GM23248 (cell line): ENCODE measurements around the gene UBQLN1. TPM values are rescaled to one million over a fixed set of nuclear protein-coding genes. Genes with fewer than 3 reads are reported as not detected.
A peak's percentile ranks its signal among the peaks of the same experiment; 100 is the strongest.

ENCODE experiments used
- DNase-seq: peaks from one replicate; pipeline ENCODE4 v3.0.0-alpha.2; 2015
- H2AFZ ChIP-seq: fragments of 200-600 bp; sonication (generic); 2 replicates; pipeline ENCODE4 v1.6.1; 2016; ENCODE audit warnings: antibody characterized with exemption
- H3F3A ChIP-seq: fragments of 200-600 bp; sonication (generic); 2 replicates; pipeline ENCODE4 v1.6.1; 2016; ENCODE audit warnings: mild to moderate bottlenecking, antibody characterized with exemption, mixed run types; ENCODE audit not compliant: insufficient read depth
- H3K27ac ChIP-seq: fragments of 200-600 bp; sonication (generic); 2 replicates; pipeline ENCODE4 v1.5.1; 2016; ENCODE audit warnings: mild to moderate bottlenecking
- H3K27me3 ChIP-seq: fragments of 200-600 bp; sonication (generic); replicated peaks from 2 replicates; pipeline ENCODE4 v1.6.1; 2016; ENCODE audit warnings: mild to moderate bottlenecking; ENCODE audit not compliant: insufficient read depth
- H3K36me3 ChIP-seq: fragments of 200-600 bp; sonication (generic); 2 replicates; pipeline ENCODE4 v1.6.1; 2016; ENCODE audit warnings: low read depth, mild to moderate bottlenecking
- H3K4me1 ChIP-seq: fragments of 200-600 bp; sonication (generic); 2 replicates; pipeline ENCODE4 v1.6.1; 2016; ENCODE audit warnings: mild to moderate bottlenecking; ENCODE audit not compliant: insufficient read depth
- H3K4me2 ChIP-seq: fragments of 200-600 bp; sonication (generic); one replicate; pipeline ENCODE4 v1.6.1; 2016; ENCODE audit warnings: mild to moderate bottlenecking; ENCODE audit not compliant: unreplicated experiment
- H3K4me3 ChIP-seq: fragments of 200-600 bp; sonication (generic); 2 replicates; pipeline ENCODE4 v1.5.1; 2016; ENCODE audit warnings: mild to moderate bottlenecking
- H3K79me2 ChIP-seq: fragments of 200-600 bp; sonication (generic); 2 replicates; pipeline ENCODE4 v1.6.1; 2016; ENCODE audit warnings: mild to moderate bottlenecking; ENCODE audit not compliant: insufficient read depth
- H3K9ac ChIP-seq: fragments of 200-600 bp; sonication (generic); 2 replicates; pipeline ENCODE4 v1.6.1; 2016; ENCODE audit warnings: mild to moderate bottlenecking
- H3K9me2 ChIP-seq: fragments of 200-600 bp; sonication (generic); 2 replicates; pipeline ENCODE4 v1.6.1; 2016; ENCODE audit warnings: mixed run types, mild to moderate bottlenecking, moderate library complexity; ENCODE audit not compliant: insufficient read depth
- H3K9me3 ChIP-seq: fragments of 200-600 bp; sonication (generic); one replicate; pipeline ENCODE4 v1.6.1; 2017; ENCODE audit warnings: low read depth
- H4K20me1 ChIP-seq: fragments of 200-600 bp; sonication (generic); 2 replicates; pipeline ENCODE4 v1.6.0; 2016; ENCODE audit not compliant: insufficient read depth
- EZH2 ChIP-seq: fragments of 200-600 bp; sonication (generic); IDR thresholded peaks from 2 replicates; pipeline ENCODE4 v1.6.1; 2018; ENCODE audit warnings: antibody characterized with exemption, mild to moderate bottlenecking; ENCODE audit not compliant: insufficient read depth, poor library complexity, severe bottlenecking
- EZH2phosphoT487 ChIP-seq: fragments of 200-600 bp; sonication (generic); IDR thresholded peaks from 2 replicates; pipeline ENCODE4 v1.6.1; 2018; ENCODE audit warnings: antibody characterized with exemption, moderate library complexity, mild to moderate bottlenecking, low read depth; ENCODE audit not compliant: insufficient read depth
- WGBS, 2 experiments: methylation state at CpG; one replicate each; pipeline ENCODE4 v1.1.6; 2015 to 2017; ENCODE audit warnings: low lambda C conversion rate in 2 of 2, low coverage in 1 of 2; ENCODE audit errors: missing lambda C conversion rate in 2 of 2; 5-methylcytosine and 5-hydroxymethylcytosine counted together
- in situ Hi-C: fragments of 300-500 bp; cut with MboI; formaldehyde crosslinking; loops from 2 replicates; pipeline ENCODE4 v1.15.0; 2020
- polyA plus RNA-seq: library from polyadenylated mRNA; unstranded; fragments of >200 nt; fragmentation: Nextera tagmentation; extraction: Ambion mirVana; gene quantifications from 2 replicates; pipeline ENCODE4 v1.2.1, GENCODE V29; 2016
- total RNA-seq: library from RNA; depleted of rRNA; stranded (reverse); fragments of >200 nt; shearing (Covaris generic); gene quantifications from 2 replicates; pipeline ENCODE4 v1.2.3, GENCODE V29; 2014

The UBQLN1 gene
- total and polyA plus RNA-seq, 2 experiments from 2014 or later: 103 to 107 TPM

DNA sequence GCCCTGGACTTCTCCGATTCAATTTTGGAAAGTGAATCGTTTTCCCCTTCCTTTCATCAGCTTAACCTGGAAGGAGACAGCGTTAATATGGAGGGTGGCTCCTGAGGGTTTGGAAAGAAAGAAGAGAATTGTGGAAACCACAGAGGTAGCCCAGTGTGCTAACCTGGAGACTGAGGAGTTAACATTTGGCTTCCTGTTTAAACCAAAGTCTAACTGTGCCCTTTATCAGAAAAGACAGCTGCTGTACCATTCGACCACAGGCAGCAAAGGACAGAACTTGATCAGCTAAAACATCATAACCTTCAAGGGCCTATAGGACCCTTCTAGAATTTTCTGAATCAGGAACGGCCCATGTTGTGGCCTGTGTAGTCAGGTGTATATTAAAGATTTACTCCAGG, 84.1 kb downstream of the UBQLN1 start:
- Histone ChIP-seq H3K9me3 (no peaks in the 10 kb centered on the region), H3F3A (0 out of 2 replicates have a peak, but pooled peaks cover 4% of the 10 kb centered on the region), H3K4me2 (peak overlapping the region; percentile 88), H3K9ac (peak overlapping the region; percentile 85), H4K20me1 (no peaks in the 10 kb centered on the region), H3K27ac (peak overlapping the region; percentile 40), H3K36me3 (no peaks in the 10 kb centered on the region), H3K9me2 (no peaks in the 10 kb centered on the region), H3K4me1 (0 out of 2 replicates have a peak, but pooled peaks cover 4% of the 10 kb centered on the region), H3K27me3 (no peaks in the 10 kb centered on the region), H3K79me2 (no peaks in the 10 kb centered on the region), H2AFZ (peak overlapping the region; percentile 96), H3K4me3 (peak overlapping the region; percentile 83)
- no peak for DNase-seq
- TF ChIP-seq EZH2 (no peak), EZH2phosphoT487 (no peak)
- in situ Hi-C loops: no loop called here
- WGBS, 2 experiments: 9 to 12% methylated on average over 5 of the region's 5 CpGs

GRCh38 chr9:83622939-83623678, 84.6 kb downstream of the UBQLN1 start, which contains the start of gene IDNK:
Gene IDNK, plus strand, starts transcription at chr9:83623143. Its CDS starts 29 bp downstream, at chr9:83623172.
- no peaks in the 10 kb centered on the region for H3K79me2 ChIP-seq
- H3K27me3 ChIP-seq: no peaks in the 10 kb centered on the region
- no peaks in the 10 kb centered on the region for H3K9me3 ChIP-seq
- peak within 1 kb of the TSS; percentile 96 for H2AFZ ChIP-seq
- peak within 1 kb of the TSS; percentile 88 for H3K4me2 ChIP-seq
- peak; percentile 82 for DNase-seq
- 1 to 2% methylated on average over 33 to 45 of the region's 79 CpGs for WGBS, 2 experiments
- H3K4me1 ChIP-seq: 0 out of 2 replicates have a peak, but pooled peaks cover 4% of the 10 kb centered on the region
- no peaks in the 10 kb centered on the region for H4K20me1 ChIP-seq
- TF ChIP-seq EZH2: no peak
- no peak for TF ChIP-seq EZH2phosphoT487
- H3K27ac ChIP-seq: peak within 1 kb of the TSS; percentile 40
- in situ Hi-C loops: no loop called here
- 0 out of 2 replicates have a peak, but pooled peaks cover 4% of the 10 kb centered on the region for H3F3A ChIP-seq
- peak within 1 kb of the TSS; percentile 83 for H3K4me3 ChIP-seq
- H3K36me3 ChIP-seq: no peaks in the 10 kb centered on the region
- H3K9ac ChIP-seq: peak within 1 kb of the TSS; percentile 85
- no peaks in the 10 kb centered on the region for H3K9me2 ChIP-seq

- Histone ChIP-seq H3K4me3 (peak overlapping the region; percentile 83), H3K4me2 (peak overlapping the region; percentile 88), H3F3A (0 out of 2 replicates have a peak, but pooled peaks cover 4% of the 10 kb centered on the region), H3K9me2 (no peaks in the 10 kb centered on the region), H3K9ac (peak overlapping the region; percentile 85), H3K9me3 (no peaks in the 10 kb centered on the region), H3K27me3 (no peaks in the 10 kb centered on the region), H4K20me1 (no peaks in the 10 kb centered on the region), H3K79me2 (no peaks in the 10 kb centered on the region), H2AFZ (peak overlapping the region; percentile 96), H3K27ac (peak overlapping the region; percentile 40), H3K4me1 (0 out of 2 replicates have a peak, but pooled peaks cover 4% of the 10 kb centered on the region), H3K36me3 (no peaks in the 10 kb centered on the region)
- in situ Hi-C loops: no loop called here
- TF ChIP-seq EZH2: no peak
- peak; percentile 24 for DNase-seq
- WGBS, 2 experiments: 1 to 3% methylated on average over 19 to 21 of the region's 21 CpGs
These were observed 85.3 kb downstream of the UBQLN1 start for GRCh38 chr9:83622433-83622938.

DNA sequence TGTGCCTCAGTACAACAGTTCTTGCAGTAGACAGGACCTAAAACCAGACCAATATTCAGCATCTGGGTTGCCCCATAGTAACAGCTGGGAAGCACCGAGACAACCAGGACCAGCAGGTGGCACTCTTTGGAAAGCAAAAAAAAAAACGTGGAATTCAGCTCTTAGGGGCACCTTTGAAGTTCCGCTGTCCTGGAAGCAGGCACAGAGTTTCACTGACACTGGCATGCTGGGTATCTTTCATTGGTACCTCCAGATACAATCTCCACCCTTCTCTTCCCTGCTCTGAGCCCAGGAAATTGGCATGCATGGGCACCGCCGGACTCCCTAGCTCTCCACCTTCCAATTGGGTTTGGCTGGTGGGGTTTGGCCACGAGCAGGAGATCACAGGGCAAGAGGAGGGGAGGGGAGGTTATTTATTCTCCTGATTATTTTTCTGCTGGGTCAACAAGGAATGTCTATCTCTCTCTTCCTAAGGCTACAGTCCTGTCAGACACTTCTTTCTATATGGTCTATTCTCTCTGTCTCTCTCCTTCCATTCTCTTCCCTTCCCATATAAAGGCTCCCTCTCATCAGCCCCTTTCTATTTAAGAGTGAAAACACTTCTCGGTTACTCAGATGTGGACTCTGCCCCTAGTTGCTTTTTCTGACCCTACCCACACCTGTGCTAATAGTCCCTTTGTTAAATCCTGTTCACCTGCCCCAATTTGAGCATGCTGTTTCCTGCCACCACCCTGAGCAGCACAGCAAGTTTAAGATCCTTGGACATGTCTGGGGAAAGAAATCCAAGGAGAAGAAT, 86.7 kb downstream of the UBQLN1 start:
- Histone ChIP-seq H3K4me2 (no peak overlapping the region), H2AFZ (0 out of 2 replicates have a peak overlapping the region, but pooled peaks have one; percentile 22), H3K27me3 (no peaks in the 10 kb centered on the region), H3K79me2 (no peaks in the 10 kb centered on the region), H4K20me1 (no peaks in the 10 kb centered on the region), H3K9me3 (no peaks in the 10 kb centered on the region), H3K27ac (no peak overlapping the region), H3K36me3 (no peaks in the 10 kb centered on the region), H3K4me1 (0 out of 2 replicates have a peak, but pooled peaks cover 4% of the 10 kb centered on the region), H3K9me2 (no peaks in the 10 kb centered on the region), H3F3A (0 out of 2 replicates have a peak, but pooled peaks cover 4% of the 10 kb centered on the region), H3K9ac (no peak overlapping the region), H3K4me3 (no peak overlapping the region)
- peak; percentile 70 for DNase-seq
- in situ Hi-C loops: no loop called here
- WGBS, 2 experiments: 23 to 30% methylated on average over 7 of the region's 7 CpGs
- no peak for TF ChIP-seq EZH2phosphoT487
- no peak for TF ChIP-seq EZH2
